Caco-2 (cell line): ENCODE data around the gene PLEKHA1. TPM values are rescaled to one million over a fixed set of nuclear protein-coding genes. Genes with fewer than 3 reads are reported as not detected.

Experiments used
- BruUV-seq: library from RNA; stranded (reverse); fragments of 400-500 nt; replicated peaks from 2 replicates; lab custom pipeline; 2021; lab: Mats Ljungman, UMichigan
- CTCF ChIA-PET: fragments of 300-600 bp; sonication (Branson Sonifier 250); formaldehyde crosslinking; loops from one replicate; lab custom pipeline; 2022; ENCODE audit warnings: antibody characterized with exemption; lab: Charles Lee
- POLR2A ChIA-PET: fragments of 300-600 bp; sonication (Branson Sonifier 250); formaldehyde crosslinking; loops from one replicate; lab custom pipeline; 2022; ENCODE audit warnings: antibody characterized with exemption; lab: Charles Lee
- DNase-seq, 2 experiments: peaks; one replicate each; pipeline versions ENCODE4 v3.0.0 to v3.0.0-alpha.2; 2020 to 2022
- H3K27me3 ChIP-seq: replicated peaks from 2 replicates; pipeline ENCODE4 v1.6.0; 2011; ENCODE audit warnings: low read length; ENCODE audit not compliant: control insufficient read depth, insufficient read depth
- H3K36me3 ChIP-seq: 2 replicates; pipeline ENCODE4 v1.5.1; 2011; ENCODE audit warnings: low read length; ENCODE audit not compliant: control insufficient read depth, insufficient read depth
- H3K4me1 ChIP-seq: fragments of 250-450 bp; sonication (Bioruptor Pico); 2 replicates; pipeline ENCODE4 v1.5.1; 2020; ENCODE audit warnings: mild to moderate bottlenecking
- H3K4me3 ChIP-seq: 2 replicates; pipeline ENCODE4 v1.5.1; 2011; ENCODE audit warnings: low read depth, mild to moderate bottlenecking, control low read depth, low read length
- H3K9me3 ChIP-seq: fragments of 250-450 bp; sonication (Bioruptor Pico); 2 replicates; pipeline ENCODE4 v1.5.1; 2020; ENCODE audit warnings: mild to moderate bottlenecking, moderate library complexity
- H3K27ac Mint-ChIP-seq: one replicate; pipeline ENCODE4 v1.8.0; 2022; ENCODE audit warnings: mixed read lengths; ENCODE audit not compliant: unreplicated experiment
- H3K27me3 Mint-ChIP-seq: one replicate; pipeline ENCODE4 v1.8.0; 2022; ENCODE audit warnings: mixed read lengths; ENCODE audit not compliant: insufficient read depth, unreplicated experiment
- H3K36me3 Mint-ChIP-seq: one replicate; pipeline ENCODE4 v1.8.0; 2022; ENCODE audit warnings: mild to moderate bottlenecking, mixed read lengths; ENCODE audit not compliant: insufficient read depth, unreplicated experiment
- H3K4me1 Mint-ChIP-seq: one replicate; pipeline ENCODE4 v1.8.0; 2022; ENCODE audit warnings: low read depth, mixed read lengths; ENCODE audit not compliant: unreplicated experiment
- H3K4me3 Mint-ChIP-seq: one replicate; pipeline ENCODE4 v1.8.0; 2022; ENCODE audit warnings: mild to moderate bottlenecking, moderate library complexity, mixed read lengths; ENCODE audit not compliant: unreplicated experiment
- H3K9me3 Mint-ChIP-seq: one replicate; pipeline ENCODE4 v1.8.0; 2022; ENCODE audit warnings: mixed read lengths; ENCODE audit not compliant: unreplicated experiment
- CTCF ChIP-seq, 2 experiments: fragments of 200-600 bp in 1 of 2; IDR thresholded peaks; 1 replicate in 1 of 2; 2 replicates in 1 of 2; pipeline versions ENCODE4 v1.5.1 to v1.8.0; 2011 to 2022; ENCODE audit warnings: antibody characterized with exemption in 1 of 2, control low read depth in 1 of 2, inconsistent platforms in 1 of 2, low read depth in 1 of 2, low read length in 1 of 2, mild to moderate bottlenecking in 1 of 2, moderate library complexity in 1 of 2; ENCODE audit not compliant: insufficient read depth in 1 of 2, severe bottlenecking in 1 of 2, unreplicated experiment in 1 of 2
- intact Hi-C: fragments of 100-400 bp; cut with micrococcal nuclease; formaldehyde crosslinking; loops from one replicate; pipeline ENCODE4 v1.10.0; 2022; ENCODE audit not compliant: unreplicated experiment
- total RNA-seq: library from RNA; stranded (reverse); gene quantifications from 2 replicates; pipeline ENCODE4 v1.2.3, GENCODE V29; 2022

The PLEKHA1 gene
- total RNA-seq, 1 experiment from 2014 or later: 48.4 TPM

- BruUV-seq: no TSS peak
- H3K36me3 ChIP-seq: no peaks in the 10 kb centered on the region; the same call in 1 of the 2 replicates
These were observed 16.2 kb downstream of the PLEKHA1 start for GRCh38 chr10:122390679-122391078.

GRCh38 chr10:122391875-122392274 lies 17.4 kb downstream of the PLEKHA1 start:
- H3K36me3 Mint-ChIP-seq: peaks cover 16% of the 10 kb centered on the region

More at GRCh38 chr10:122390679-122391078, 16.2 kb downstream of the PLEKHA1 start:
- H3K9me3 Mint-ChIP-seq: no peaks in the 10 kb centered on the region
- no peak for DNase-seq
- peaks cover 11% of the 10 kb centered on the region for H3K36me3 Mint-ChIP-seq
- H3K27me3 ChIP-seq: no peaks in the 10 kb centered on the region
- H3K4me3 Mint-ChIP-seq: no peak overlapping the region
- intact Hi-C loops: no loop called here
- ChIA-PET CTCF (interaction anchor here (0.6 kb wide), 1 partner anchor 384 kb away, joined by 3 read pairs; no protein-coding TSS in a partner anchor), POLR2A (interaction anchor here (1.5 kb wide), 1 partner anchor 16 kb away, joined by 4 read pairs; the partner anchor contains the start of gene PLEKHA1)
- peaks cover 12% of the 10 kb centered on the region for H3K4me1 Mint-ChIP-seq
- no peak overlapping the region for H3K27ac Mint-ChIP-seq
- H3K9me3 ChIP-seq: no peaks in the 10 kb centered on the region
- H3K27me3 Mint-ChIP-seq: no peaks in the 10 kb centered on the region
- H3K4me1 ChIP-seq: no peaks in the 10 kb centered on the region
- H3K4me3 ChIP-seq: no peak overlapping the region
- no peak for TF ChIP-seq CTCF (IDR thresholded peaks at IDR 0.05; ENCODE audit: insufficient read depth in 1 of 2, low read depth in 1 of 2, low read length in 1 of 2, severe bottlenecking in 1 of 2, unreplicated experiment in 1 of 2)

DNA sequence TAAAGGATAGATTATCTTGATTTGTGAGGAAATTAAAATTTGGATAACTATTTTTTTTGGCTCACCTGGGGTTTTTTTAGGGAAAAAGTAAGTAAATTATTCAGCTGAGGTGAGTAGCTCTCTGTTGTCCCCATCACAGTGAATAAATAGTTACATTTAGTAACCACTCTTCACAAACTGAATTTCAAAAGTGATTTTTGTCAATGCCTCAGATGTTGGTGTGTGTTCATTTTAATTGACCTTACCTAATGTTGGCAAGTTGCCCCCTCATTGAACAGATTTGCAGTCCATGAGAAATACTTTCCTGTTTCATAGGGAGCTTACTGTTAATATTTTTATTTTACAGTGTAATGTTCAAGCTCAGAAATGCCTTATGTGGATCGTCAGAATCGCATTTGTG lies 18.3 kb downstream of the PLEKHA1 start:
- Histone ChIP-seq H3K9me3 (no peaks in the 10 kb centered on the region), H3K36me3 (no peaks in the 10 kb centered on the region), H3K4me1 (no peaks in the 10 kb centered on the region), H3K27me3 (no peaks in the 10 kb centered on the region), H3K4me3 (no peak overlapping the region)
- ChIA-PET POLR2A (interaction anchor here (0.6 kb wide), 1 partner anchor 21 kb away, joined by 4 read pairs; no protein-coding TSS in a partner anchor), CTCF (no interaction called here)
- H3K4me1 Mint-ChIP-seq: peaks cover 6% of the 10 kb centered on the region
- peaks cover 20% of the 10 kb centered on the region for H3K36me3 Mint-ChIP-seq
- intact Hi-C loops: no loop called here
- no peak overlapping the region for H3K4me3 Mint-ChIP-seq
- TF ChIP-seq CTCF (IDR thresholded peaks at IDR 0.05; ENCODE audit: insufficient read depth in 1 of 2, low read depth in 1 of 2, low read length in 1 of 2, severe bottlenecking in 1 of 2, unreplicated experiment in 1 of 2): no peak
- no peak overlapping the region for H3K27ac Mint-ChIP-seq
- H3K9me3 Mint-ChIP-seq: no peaks in the 10 kb centered on the region
- H3K27me3 Mint-ChIP-seq: no peaks in the 10 kb centered on the region
- no peak for DNase-seq
- BruUV-seq: no TSS peak

More at GRCh38 chr10:122391875-122392274, 17.4 kb downstream of the PLEKHA1 start:
- no peaks in the 10 kb centered on the region for H3K4me1 ChIP-seq
- Mint-ChIP-seq H3K27me3 (no peaks in the 10 kb centered on the region), H3K27ac (no peak overlapping the region), H3K4me3 (no peak overlapping the region), H3K9me3 (no peaks in the 10 kb centered on the region), H3K4me1 (peaks cover 6% of the 10 kb centered on the region)
- no peaks in the 10 kb centered on the region for H3K9me3 ChIP-seq
- no peak overlapping the region for H3K4me3 ChIP-seq
- CTCF ChIA-PET: no interaction called here
- BruUV-seq: no TSS peak
- intact Hi-C loops: no loop called here
- no peak for TF ChIP-seq CTCF (IDR thresholded peaks at IDR 0.05; ENCODE audit: insufficient read depth in 1 of 2, low read depth in 1 of 2, low read length in 1 of 2, severe bottlenecking in 1 of 2, unreplicated experiment in 1 of 2)
- no peaks in the 10 kb centered on the region; the same call in 1 of the 2 replicates for H3K36me3 ChIP-seq
- H3K27me3 ChIP-seq: no peaks in the 10 kb centered on the region
- DNase-seq: no peak
- POLR2A ChIA-PET: no interaction called here
